GM18951 (cell line): Measurements from ENCODE around the gene GDPD5.

Experiments
- POLR2A ChIP-seq: IDR thresholded peaks from 4 replicates; pipeline ENCODE4 v1.6.1; 2011; ENCODE audit warnings: mild to moderate bottlenecking; ENCODE audit not compliant: insufficient read length, insufficient read depth; ENCODE audit errors: extremely low read depth
- in situ Hi-C: fragments of 300-500 bp; cut with MboI; formaldehyde crosslinking; loops from one replicate; pipeline ENCODE4 v1.12.0; 2022; ENCODE audit warnings: low sequenced_read_pairs, mixed read lengths, inconsistent platforms; ENCODE audit not compliant: unreplicated experiment

Gene GDPD5

GRCh38 chr11:75553182-75553581 lies 27.4 kb upstream of the GDPD5 start:
- in situ Hi-C loops = no loop called here
- TF ChIP-seq POLR2A = no peak

DNA sequence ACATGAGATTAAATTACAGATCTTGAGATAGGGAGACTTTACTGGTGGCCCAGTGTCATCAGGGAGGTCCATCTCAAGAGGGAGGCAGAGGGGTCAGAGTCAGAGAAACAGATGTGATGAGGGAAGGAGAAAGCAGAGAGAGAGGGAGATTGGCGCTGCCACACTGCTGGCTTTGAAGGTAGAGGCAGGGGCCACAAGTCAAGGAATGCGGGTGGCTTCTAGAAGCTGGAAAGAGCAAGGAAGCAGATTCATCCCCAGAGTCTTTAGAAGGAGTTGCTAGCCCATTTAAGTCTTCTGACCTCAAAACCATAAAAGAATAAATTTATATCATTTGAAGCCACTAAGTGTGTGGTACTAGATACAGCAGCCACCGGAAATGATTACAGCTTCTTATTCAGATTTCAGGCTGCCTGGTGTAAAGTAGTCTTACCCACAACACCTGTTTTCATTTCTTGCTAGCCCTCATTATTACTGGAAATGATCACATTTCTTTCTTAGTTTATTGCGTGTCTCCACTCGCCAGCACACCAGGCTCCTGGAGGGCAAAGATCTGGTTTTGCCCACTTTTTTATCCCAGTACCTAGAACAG lies 23.7 kb upstream of the GDPD5 start:
- TF ChIP-seq POLR2A = no peak

GRCh38 chr11:75548595-75549272 lies 23.0 kb upstream of the GDPD5 start:
- TF ChIP-seq POLR2A = no peak
- in situ Hi-C loops = no loop called here

More for the DNA sequence above, 23.7 kb upstream of the GDPD5 start:
- in situ Hi-C loops = no loop called here

- in situ Hi-C loops = no loop called here
- no peak for TF ChIP-seq POLR2A
These were observed 21.9 kb upstream of the GDPD5 start for GRCh38 chr11:75547617-75548058.

GRCh38 chr11:75547177-75547576 lies 21.4 kb upstream of the GDPD5 start:
- no peak for TF ChIP-seq POLR2A
- in situ Hi-C loops = no loop called here

- in situ Hi-C loops = no loop called here
- TF ChIP-seq POLR2A = no peak
These were observed 18.1 kb upstream of the GDPD5 start for GRCh38 chr11:75543806-75544205.

GRCh38 chr11:75542088-75542438 lies 16.3 kb upstream of the GDPD5 start:
- in situ Hi-C loops = no loop called here

DNA sequence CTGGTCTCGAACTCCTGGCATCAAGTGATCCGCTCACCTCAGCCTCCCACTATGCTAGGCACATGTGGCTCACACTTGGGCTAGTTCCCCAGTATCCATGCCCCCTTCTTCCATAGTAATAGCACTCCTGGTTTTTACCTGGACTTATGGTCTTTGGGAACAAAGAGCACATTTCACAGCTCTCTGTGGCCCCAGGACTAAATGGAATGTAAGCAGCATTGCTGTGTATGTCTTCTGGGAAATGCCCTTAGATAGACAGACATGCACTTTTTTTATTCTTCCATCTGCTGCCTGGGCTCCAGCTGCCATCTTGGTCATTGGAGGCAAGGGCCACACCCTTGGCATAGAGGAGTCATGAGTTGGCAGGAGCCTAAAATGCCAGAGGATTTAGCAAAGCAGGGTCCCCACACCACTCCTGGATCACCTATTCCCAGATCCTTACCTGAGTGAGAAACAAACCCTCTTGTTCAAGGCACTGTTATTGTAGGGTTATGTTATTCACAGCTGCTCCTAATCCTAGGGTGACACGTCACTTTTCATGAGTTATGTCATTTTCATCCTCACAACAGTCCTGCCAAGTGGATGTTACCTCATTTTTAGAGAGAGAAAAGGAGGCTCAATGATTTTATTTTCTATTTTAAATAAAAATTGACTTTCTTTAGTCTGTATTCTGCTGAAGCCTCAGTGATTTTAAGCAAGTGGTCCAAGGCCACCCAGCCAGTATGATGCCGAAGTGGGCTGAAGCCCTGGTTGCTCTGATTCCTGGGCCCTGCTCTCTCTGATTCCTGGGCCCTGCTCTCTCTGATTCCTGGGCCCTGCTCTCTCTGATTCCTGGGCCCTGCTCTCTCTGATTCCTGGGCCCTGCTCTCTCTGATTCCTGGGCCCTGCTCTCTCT lies 15.7 kb upstream of the GDPD5 start:
- TF ChIP-seq POLR2A = no peak
- in situ Hi-C loops = no loop called here

More at GRCh38 chr11:75542088-75542438, 16.3 kb upstream of the GDPD5 start:
- no peak for TF ChIP-seq POLR2A

DNA sequence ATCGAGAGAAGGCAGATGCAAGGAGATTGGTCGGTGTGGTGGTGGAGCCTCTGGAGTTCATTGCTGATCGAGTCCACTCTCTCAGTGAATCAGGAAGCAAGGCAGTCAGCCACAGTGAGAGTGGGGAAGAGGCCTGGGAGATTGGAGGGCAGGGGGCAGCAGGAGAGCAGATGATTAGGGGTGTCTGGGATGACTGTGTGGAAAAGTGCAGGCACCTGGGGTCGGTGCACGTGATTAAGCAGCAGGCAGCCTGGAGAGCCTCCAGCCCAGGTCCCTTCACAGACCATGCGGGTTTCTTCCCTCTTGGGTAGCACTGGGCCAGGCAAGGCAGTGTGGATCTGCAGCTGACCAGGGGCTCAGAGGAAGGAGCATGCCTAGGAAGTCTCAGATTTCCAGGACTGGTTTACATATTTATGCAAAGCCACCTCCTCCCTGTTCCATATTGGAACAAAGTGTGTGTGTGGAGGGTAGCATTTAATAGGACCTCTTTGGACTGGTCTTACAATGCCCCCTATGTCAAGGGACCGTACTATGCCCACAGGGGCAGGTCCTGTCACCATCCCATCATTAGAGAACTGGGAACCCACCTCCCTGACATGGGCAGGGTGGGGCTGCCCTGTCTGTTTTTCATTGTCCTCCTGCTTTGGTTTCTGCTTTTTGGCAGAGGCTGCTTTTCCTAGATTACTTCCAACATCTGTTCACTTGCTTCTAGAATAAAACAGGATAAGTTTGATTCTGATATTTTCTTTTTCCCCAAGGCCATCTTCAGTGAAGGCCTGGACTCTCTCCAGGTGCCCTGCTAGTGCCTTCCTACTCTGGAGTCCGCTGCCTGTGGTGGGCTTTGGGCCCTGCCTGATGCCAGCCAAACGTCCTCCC lies 14.0 kb upstream of the GDPD5 start:
- TF ChIP-seq POLR2A = no peak
- in situ Hi-C loops = no loop called here

- no peak for TF ChIP-seq POLR2A
- in situ Hi-C loops = no loop called here
These were observed 12.6 kb upstream of the GDPD5 start for GRCh38 chr11:75538150-75538942.

- in situ Hi-C loops = no loop called here
- no peak for TF ChIP-seq POLR2A
These were observed 12.0 kb upstream of the GDPD5 start for GRCh38 chr11:75537740-75538139.
